ENCODE measurements around the gene COL24A1.
"Not testable (repeated sequence)": the region's sequence is repeated elsewhere in the genome, so short reads cannot be mapped to it uniquely, and the experiment has no call there.

The COL24A1 gene

DNA sequence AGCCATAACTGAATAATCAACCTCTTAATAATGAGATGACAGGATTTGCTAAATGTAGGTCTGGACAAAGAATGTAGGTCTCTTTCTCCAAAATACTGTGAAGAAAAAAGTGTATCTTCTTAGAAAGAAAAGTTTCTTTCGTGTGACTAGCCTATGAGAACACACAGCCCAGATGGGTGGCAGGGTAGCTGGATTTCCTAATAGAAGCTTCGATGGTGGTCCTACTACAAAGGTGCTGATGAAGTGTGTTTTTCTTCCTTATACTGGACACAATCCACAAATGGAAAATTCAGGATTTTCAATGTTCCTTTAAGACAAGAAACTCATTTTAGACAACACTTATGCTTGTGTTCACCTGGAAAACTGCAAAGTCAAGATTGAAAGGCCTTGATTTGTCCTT lies 358.2 kb downstream of the COL24A1 start:
- DNase-seq (ENCODE audit: low read depth) = no peak
- TF ChIP-seq, protein P1, sequence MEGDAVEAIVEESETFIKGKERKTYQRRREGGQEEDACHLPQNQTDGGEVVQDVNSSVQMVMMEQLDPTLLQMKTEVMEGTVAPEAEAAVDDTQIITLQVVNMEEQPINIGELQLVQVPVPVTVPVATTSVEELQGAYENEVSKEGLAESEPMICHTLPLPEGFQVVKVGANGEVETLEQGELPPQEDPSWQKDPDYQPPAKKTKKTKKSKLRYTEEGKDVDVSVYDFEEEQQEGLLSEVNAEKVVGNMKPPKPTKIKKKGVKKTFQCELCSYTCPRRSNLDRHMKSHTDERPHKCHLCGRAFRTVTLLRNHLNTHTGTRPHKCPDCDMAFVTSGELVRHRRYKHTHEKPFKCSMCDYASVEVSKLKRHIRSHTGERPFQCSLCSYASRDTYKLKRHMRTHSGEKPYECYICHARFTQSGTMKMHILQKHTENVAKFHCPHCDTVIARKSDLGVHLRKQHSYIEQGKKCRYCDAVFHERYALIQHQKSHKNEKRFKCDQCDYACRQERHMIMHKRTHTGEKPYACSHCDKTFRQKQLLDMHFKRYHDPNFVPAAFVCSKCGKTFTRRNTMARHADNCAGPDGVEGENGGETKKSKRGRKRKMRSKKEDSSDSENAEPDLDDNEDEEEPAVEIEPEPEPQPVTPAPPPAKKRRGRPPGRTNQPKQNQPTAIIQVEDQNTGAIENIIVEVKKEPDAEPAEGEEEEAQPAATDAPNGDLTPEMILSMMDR (IDR thresholded peaks at IDR 0.05; ENCODE audit: insufficient read depth, low read depth, low read length, missing control alignments) = no peak
- H3K4me3 ChIP-seq (ENCODE audit: low read depth, low read length) = no peak overlapping the region

DNA sequence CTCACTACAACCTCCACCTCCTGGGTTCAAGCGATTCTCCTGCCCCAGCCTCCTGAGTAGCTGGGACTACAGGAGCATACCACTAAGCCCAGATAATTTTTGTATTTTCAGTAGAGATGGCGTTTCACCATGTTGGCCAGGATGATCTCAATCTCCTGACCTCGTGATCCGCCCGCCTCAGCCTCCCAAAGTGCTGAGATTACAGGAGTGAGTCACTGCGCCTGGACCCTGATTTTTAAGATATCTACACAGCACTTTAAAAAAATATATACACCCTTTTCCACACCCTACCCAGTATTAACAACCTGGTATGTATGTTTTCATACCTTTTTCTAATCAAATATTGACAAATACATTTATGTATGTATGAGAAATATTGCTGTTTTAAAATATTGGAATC lies 379.6 kb downstream of the COL24A1 start:
- H3K4me3 ChIP-seq (ENCODE audit: low read depth, low read length); DNase-seq (ENCODE audit: low read depth): not testable (repeated sequence)

DNA sequence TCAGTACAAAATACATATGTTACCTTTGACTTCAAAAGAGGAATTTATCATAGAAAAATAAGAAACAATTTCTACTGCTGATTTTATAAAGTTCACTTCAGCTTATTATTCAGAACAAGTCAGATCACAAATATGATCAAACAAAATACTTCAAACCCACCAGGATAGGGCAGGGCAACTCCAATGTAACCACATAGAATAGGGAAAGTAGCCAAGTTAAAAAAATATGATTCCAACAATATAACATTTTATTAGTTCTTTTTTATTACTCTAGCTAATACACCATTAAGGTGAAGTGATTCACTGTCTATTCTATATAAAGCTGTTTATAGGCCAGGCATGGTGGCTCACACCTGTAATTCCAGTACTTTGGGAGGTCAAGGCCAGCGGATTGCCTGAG lies 393.8 kb downstream of the COL24A1 start:
- DNase-seq (ENCODE audit: low read depth) = no peak
- TF ChIP-seq, protein P1 (IDR thresholded peaks at IDR 0.05; ENCODE audit: insufficient read depth, low read depth, low read length, missing control alignments) = no peak
- H3K4me3 ChIP-seq (ENCODE audit: low read depth, low read length) = no peak overlapping the region

DNA sequence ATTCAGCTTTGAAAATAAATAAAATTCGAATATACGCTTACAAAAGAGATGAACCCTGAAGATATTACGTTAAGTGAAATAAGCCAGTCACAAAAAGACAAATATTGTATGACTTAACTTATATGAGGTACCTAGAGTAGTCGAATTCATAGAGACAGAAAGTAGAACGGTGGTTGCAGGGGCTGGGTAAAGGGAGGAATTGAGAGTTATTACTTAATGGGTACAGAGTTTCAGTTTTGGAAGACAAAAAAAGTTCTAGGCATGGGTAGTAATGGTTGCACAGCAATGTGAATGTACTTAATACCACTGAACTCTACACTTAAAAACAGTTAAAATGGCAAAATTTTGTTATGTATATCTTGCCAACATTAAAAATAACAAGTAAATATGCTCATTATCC lies 399.7 kb downstream of the COL24A1 start:
- TF ChIP-seq, protein P1 (IDR thresholded peaks at IDR 0.05; ENCODE audit: insufficient read depth, low read depth, low read length, missing control alignments) = no peak
- DNase-seq (ENCODE audit: low read depth) = peak; percentile 29
- H3K4me3 ChIP-seq (ENCODE audit: low read depth, low read length) = no peak overlapping the region

DNA sequence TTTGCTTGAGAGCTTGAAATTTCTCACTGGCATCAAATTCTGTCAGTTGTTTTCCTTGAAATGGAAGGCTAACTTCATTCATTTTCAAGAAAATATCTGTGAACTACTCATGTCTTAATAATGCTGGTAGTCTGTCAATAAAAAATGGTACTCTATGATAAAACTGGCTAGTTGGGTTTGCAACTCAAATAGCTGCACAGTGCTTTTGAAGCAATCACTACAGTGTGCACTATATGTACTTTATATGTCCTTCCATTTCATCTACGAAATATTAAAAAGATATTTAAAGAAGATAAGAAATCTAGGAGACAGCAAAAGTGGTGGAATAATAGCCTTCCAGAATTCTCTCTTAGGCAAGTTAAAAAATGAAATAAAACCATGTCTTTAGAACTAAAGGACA lies 408.5 kb downstream of the COL24A1 start:
- TF ChIP-seq, protein P1 (IDR thresholded peaks at IDR 0.05; ENCODE audit: insufficient read depth, low read depth, low read length, missing control alignments) = no peak
- no peak for DNase-seq (ENCODE audit: low read depth)
- H3K4me3 ChIP-seq (ENCODE audit: low read depth, low read length) = no peak overlapping the region

DNA sequence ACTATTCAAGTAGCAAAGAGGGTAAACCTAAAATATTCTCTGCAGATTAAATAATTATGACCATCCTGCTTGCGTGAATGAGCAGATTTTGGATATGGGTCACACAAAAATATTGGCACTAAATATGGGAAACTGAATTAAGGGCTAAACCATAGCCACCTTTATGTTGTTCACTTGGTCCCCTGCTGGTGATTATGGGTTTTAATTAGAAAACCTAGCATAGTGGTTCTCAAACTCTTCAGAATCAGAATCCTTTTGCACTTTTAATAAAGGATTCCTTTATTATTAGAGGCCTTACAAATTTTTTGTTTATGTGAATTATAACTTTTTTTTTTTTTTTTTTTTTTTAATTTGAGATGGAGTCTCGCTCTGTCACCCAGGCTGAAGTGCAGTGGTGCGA lies 409.8 kb downstream of the COL24A1 start:
- DNase-seq (ENCODE audit: low read depth) = no peak
- TF ChIP-seq, protein P1 (IDR thresholded peaks at IDR 0.05; ENCODE audit: insufficient read depth, low read depth, low read length, missing control alignments) = peak; percentile 4
- H3K4me3 ChIP-seq (ENCODE audit: low read depth, low read length) = no peak overlapping the region

DNA sequence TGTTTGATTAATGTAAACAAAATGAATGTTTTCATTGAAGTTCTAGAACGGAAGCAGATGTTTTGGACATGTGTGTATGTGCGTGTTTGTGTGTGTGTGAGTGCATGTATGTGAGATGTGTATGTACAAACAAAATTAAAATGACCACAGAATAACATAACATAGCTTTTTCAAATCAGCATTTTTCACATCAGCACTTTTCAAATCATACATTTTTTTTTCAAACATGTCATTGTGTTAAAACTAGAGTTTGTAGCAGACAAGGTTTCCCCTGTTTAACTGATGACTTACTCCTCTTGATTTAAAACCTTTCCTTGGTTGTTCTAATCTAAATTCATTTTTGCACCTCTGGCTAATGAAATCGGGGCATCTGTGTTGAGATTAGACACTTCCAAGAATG lies 412.8 kb downstream of the COL24A1 start:
- DNase-seq (ENCODE audit: low read depth) = no peak
- TF ChIP-seq, protein P1 (IDR thresholded peaks at IDR 0.05; ENCODE audit: insufficient read depth, low read depth, low read length, missing control alignments) = no peak
- no peak overlapping the region for H3K4me3 ChIP-seq (ENCODE audit: low read depth, low read length)
